H9 (cell line): ENCODE data around the gene SMURF1. TPM values are rescaled to one million over a fixed set of nuclear protein-coding genes. Genes with fewer than 3 reads are reported as not detected.
"Not testable (repeated sequence)": the region's sequence is repeated elsewhere in the genome, so short reads cannot be mapped to it uniquely, and the experiment has no call there.

ENCODE experiments used
- DNase-seq: peaks from one replicate; pipeline ENCODE4 v3.0.0-alpha.2; 2017
- H2AFZ ChIP-seq: one replicate; pipeline ENCODE4 v1.6.1; 2013; ENCODE audit warnings: mild to moderate bottlenecking, low read length, control low read depth, moderate library complexity
- H2AK5ac ChIP-seq: 2 replicates; pipeline ENCODE4 v1.6.1; 2013; ENCODE audit warnings: low read length, control low read depth, mixed read lengths; ENCODE audit not compliant: insufficient read length
- H2BK120ac ChIP-seq: one replicate; pipeline ENCODE4 v1.6.1; 2013; ENCODE audit warnings: low read depth, mild to moderate bottlenecking, low read length, control low read depth, inconsistent platforms; ENCODE audit not compliant: poor library complexity, severe bottlenecking
- H2BK12ac ChIP-seq: 2 replicates; pipeline ENCODE4 v1.6.1; 2013; ENCODE audit warnings: low read length, control low read depth, mixed read lengths, low read depth; ENCODE audit not compliant: insufficient read length
- H2BK15ac ChIP-seq: 2 replicates; pipeline ENCODE4 v1.6.1; 2013; ENCODE audit warnings: low read depth, low read length, control low read depth
- H2BK20ac ChIP-seq: one replicate; pipeline ENCODE4 v1.6.1; 2013; ENCODE audit warnings: low read depth, mild to moderate bottlenecking, low read length, control low read depth, inconsistent platforms; ENCODE audit not compliant: poor library complexity, severe bottlenecking
- H2BK5ac ChIP-seq: 2 replicates; pipeline ENCODE4 v1.6.1; 2013; ENCODE audit warnings: low read length, control low read depth, mixed read lengths; ENCODE audit not compliant: insufficient read length
- H3K14ac ChIP-seq: 2 replicates; pipeline ENCODE4 v1.6.1; 2013; ENCODE audit warnings: low read length, control low read depth; ENCODE audit not compliant: insufficient read depth
- H3K18ac ChIP-seq: 2 replicates; pipeline ENCODE4 v1.6.1; 2013; ENCODE audit warnings: low read depth, mild to moderate bottlenecking, mixed read lengths, low read length, control low read depth; ENCODE audit not compliant: insufficient read length
- H3K23ac ChIP-seq: 2 replicates; pipeline ENCODE4 v1.6.1; 2013; ENCODE audit warnings: low read length, control low read depth, mixed read lengths, low read depth; ENCODE audit not compliant: insufficient read length
- H3K23me2 ChIP-seq: 2 replicates; pipeline ENCODE4 v1.6.1; 2013; ENCODE audit warnings: low read depth, mild to moderate bottlenecking, mixed read lengths, low read length, control low read depth; ENCODE audit not compliant: insufficient read length, poor library complexity, severe bottlenecking
- H3K27ac ChIP-seq: 2 replicates; pipeline ENCODE4 v1.5.1; 2013; ENCODE audit warnings: low read length, control low read depth, mixed read lengths, low read depth; ENCODE audit not compliant: insufficient read length
- H3K27me3 ChIP-seq: 2 replicates; pipeline ENCODE4 v1.6.1; 2013; ENCODE audit warnings: low read length, control low read depth, inconsistent platforms; ENCODE audit not compliant: insufficient read depth
- H3K4ac ChIP-seq: 2 replicates; pipeline ENCODE4 v1.6.1; 2013; ENCODE audit warnings: low read depth, mild to moderate bottlenecking, control low read depth, inconsistent platforms, low read length, moderate library complexity
- H3K4me1 ChIP-seq: 2 replicates; pipeline ENCODE4 v1.6.1; 2013; ENCODE audit warnings: low read length, control low read depth, inconsistent platforms; ENCODE audit not compliant: insufficient read depth
- H3K4me2 ChIP-seq: 2 replicates; pipeline ENCODE4 v1.6.1; 2013; ENCODE audit warnings: low read length, control low read depth, mixed read lengths; ENCODE audit not compliant: insufficient read length, insufficient read depth
- H3K56ac ChIP-seq: 2 replicates; pipeline ENCODE4 v1.6.1; 2013; ENCODE audit warnings: low read depth, mild to moderate bottlenecking, mixed read lengths, low read length, control low read depth; ENCODE audit not compliant: insufficient read length
- H3K79me1 ChIP-seq: 2 replicates; pipeline ENCODE4 v1.6.1; 2013; ENCODE audit warnings: low read depth, mild to moderate bottlenecking, moderate library complexity, low read length, control low read depth, inconsistent platforms; ENCODE audit not compliant: insufficient read depth, poor library complexity, severe bottlenecking
- H3K79me2 ChIP-seq: 2 replicates; pipeline ENCODE4 v1.6.1; 2013; ENCODE audit warnings: low read length, control low read depth, inconsistent platforms; ENCODE audit not compliant: insufficient read depth
- H3K9ac ChIP-seq: 2 replicates; pipeline ENCODE4 v1.6.1; 2013; ENCODE audit warnings: low read length, control low read depth, mixed read lengths; ENCODE audit not compliant: insufficient read length; ENCODE audit errors: extremely low read depth
- H3K9me3 ChIP-seq: one replicate; pipeline ENCODE4 v1.6.1; 2013; ENCODE audit warnings: low read depth, low read length, inconsistent platforms; ENCODE audit not compliant: control insufficient read depth
- H3T11ph ChIP-seq: one replicate; pipeline ENCODE4 v1.6.1; 2013; ENCODE audit warnings: mild to moderate bottlenecking, low read length, control low read depth, inconsistent platforms
- H4K20me1 ChIP-seq: one replicate; pipeline ENCODE4 v1.6.1; 2013; ENCODE audit not compliant: control insufficient read depth, insufficient read length, insufficient read depth
- H4K5ac ChIP-seq: 2 replicates; pipeline ENCODE4 v1.6.1; 2013; ENCODE audit warnings: low read depth, mild to moderate bottlenecking, mixed read lengths, low read length, control low read depth; ENCODE audit not compliant: insufficient read length
- H4K8ac ChIP-seq: replicated peaks from 2 replicates; pipeline ENCODE4 v1.6.1; 2013; ENCODE audit warnings: low read length, control low read depth, mixed read lengths, low read depth; ENCODE audit not compliant: insufficient read length
- H4K91ac ChIP-seq: 2 replicates; pipeline ENCODE4 v1.6.1; 2013; ENCODE audit warnings: low read depth, mild to moderate bottlenecking, moderate library complexity, mixed read lengths, low read length, control low read depth; ENCODE audit not compliant: insufficient read length
- H3K27ac Mint-ChIP-seq, 3 experiments: 2 replicates in 2 of 3; 3 replicates in 1 of 3; pipeline ENCODE4 v1.8.0; 2020 to 2021; ENCODE audit warnings: mixed read lengths in 3 of 3, mild to moderate bottlenecking in 1 of 3, moderate library complexity in 1 of 3
- H3K27me3 Mint-ChIP-seq: 2 replicates; pipeline ENCODE4 v1.8.0; 2021; ENCODE audit warnings: low read depth, mild to moderate bottlenecking, moderate library complexity, mixed read lengths
- H3K36me3 Mint-ChIP-seq, 3 experiments: 2 replicates in 2 of 3; 3 replicates in 1 of 3; pipeline ENCODE4 v1.8.0; 2020 to 2021; ENCODE audit warnings: low read depth in 3 of 3, mixed read lengths in 3 of 3; ENCODE audit not compliant: insufficient read depth in 1 of 3
- H3K4me1 Mint-ChIP-seq, 2 experiments: 2 replicates each; pipeline ENCODE4 v1.8.0; 2020; ENCODE audit warnings: mixed read lengths in 2 of 2
- H3K4me3 Mint-ChIP-seq, 2 experiments: 2 replicates in 1 of 2; 3 replicates in 1 of 2; pipeline ENCODE4 v1.8.0; 2020 to 2021; ENCODE audit warnings: mild to moderate bottlenecking in 2 of 2, mixed read lengths in 2 of 2, moderate library complexity in 1 of 2
- H3K9me3 Mint-ChIP-seq, 2 experiments: 2 replicates in 1 of 2; 3 replicates in 1 of 2; pipeline ENCODE4 v1.8.0; 2020; ENCODE audit warnings: mild to moderate bottlenecking in 2 of 2, mixed read lengths in 2 of 2, moderate library complexity in 1 of 2
- WGBS: extraction: QIAGEN DNeasy Blood & Tissue Kit; methylation state at CpG from one replicate; pipeline ENCODE4 v1.1.7; 2013; ENCODE audit warnings: missing lambda C conversion rate, low lambda C conversion rate, mixed read lengths; ENCODE audit not compliant: insufficient read length; ENCODE audit errors: extremely low coverage; 5-methylcytosine and 5-hydroxymethylcytosine counted together
- total RNA-seq: library from RNA; stranded (reverse); gene quantifications from 2 replicates; pipeline ENCODE4 v1.2.1, GENCODE V29; 2021
- TF ChIP-seq, protein P1 (sequence below): fragments of 200-600 bp; sonication (generic); conservative IDR thresholded peaks from 3 replicates; pipeline ENCODE4 v1.8.0; 2021; ENCODE audit warnings: antibody characterized with exemption, mild to moderate bottlenecking

Gene SMURF1
- total RNA-seq, 1 experiment from 2014 or later = 29.4 TPM

- no CpG with 5 or more reads among the region's 3 CpGs for WGBS
- no peak overlapping the region for H3K56ac ChIP-seq
Measured at GRCh38 chr7:99165816-99166215, 21.9 kb upstream of the SMURF1 start.

GRCh38 chr7:99163669-99164068 is 19.8 kb upstream of the SMURF1 start:
- H3K27me3 ChIP-seq, H3T11ph ChIP-seq, H2BK15ac ChIP-seq, H3K23me2 ChIP-seq, H3K79me1 ChIP-seq, H2AK5ac ChIP-seq, H4K5ac ChIP-seq, H3K36me3 Mint-ChIP-seq, H2AFZ ChIP-seq, H3K4me1 Mint-ChIP-seq, H4K20me1 ChIP-seq, H3K23ac ChIP-seq, H3K9ac ChIP-seq, H3K79me2 ChIP-seq, H4K91ac ChIP-seq, H2BK12ac ChIP-seq, H2BK20ac ChIP-seq, H3K56ac ChIP-seq, H2BK5ac ChIP-seq, H3K14ac ChIP-seq, H3K9me3 ChIP-seq, H3K18ac ChIP-seq, H3K4me3 Mint-ChIP-seq, DNase-seq, H3K4ac ChIP-seq, H3K4me2 ChIP-seq, H3K4me1 ChIP-seq, H4K8ac ChIP-seq, H3K27ac Mint-ChIP-seq, H3K27ac ChIP-seq, H2BK120ac ChIP-seq, H3K9me3 Mint-ChIP-seq: not testable (repeated sequence)
- no CpG with 5 or more reads among the region's 4 CpGs for WGBS
- peaks cover 26% of the 10 kb centered on the region for H3K27me3 Mint-ChIP-seq

More at GRCh38 chr7:99165816-99166215, 21.9 kb upstream of the SMURF1 start:
- Histone ChIP-seq H3K4ac (no peak overlapping the region), H4K5ac (no peak overlapping the region), H3K27ac (no peak overlapping the region), H4K91ac (no peak overlapping the region), H3K23ac (no peak overlapping the region), H3K9ac (no peak overlapping the region), H2AFZ (no peak overlapping the region), H2BK120ac (no peak overlapping the region), H3K4me2 (no peak overlapping the region), H3K79me2 (no peaks in the 10 kb centered on the region), H4K8ac (no peak overlapping the region), H2BK5ac (no peak overlapping the region), H4K20me1 (no peaks in the 10 kb centered on the region), H3K4me1 (no peaks in the 10 kb centered on the region), H3K18ac (no peak overlapping the region), H2BK20ac (no peak overlapping the region), H3K27me3 (no peaks in the 10 kb centered on the region), H3K9me3 (no peaks in the 10 kb centered on the region), H3K79me1 (no peaks in the 10 kb centered on the region), H3K23me2 (no peaks in the 10 kb centered on the region), H2AK5ac (no peak overlapping the region), H3T11ph (no peak overlapping the region), H2BK15ac (no peak overlapping the region), H3K14ac (no peak overlapping the region), H2BK12ac (no peak overlapping the region)
- Mint-ChIP-seq H3K27ac (no peak overlapping the region), H3K4me1 (peaks cover 3% of the 10 kb centered on the region in 2 experiments), H3K36me3 (peaks cover 0 to 4% (median 0%) of the 10 kb centered on the region in 3 experiments; a peak in 2 of 7 replicates), H3K9me3 (peaks cover 8 to 10% of the 10 kb centered on the region in 2 experiments; a peak in 4 of 5 replicates), H3K4me3 (no peak overlapping the region), H3K27me3 (peaks cover 28% of the 10 kb centered on the region)
- TF ChIP-seq, protein P1, sequence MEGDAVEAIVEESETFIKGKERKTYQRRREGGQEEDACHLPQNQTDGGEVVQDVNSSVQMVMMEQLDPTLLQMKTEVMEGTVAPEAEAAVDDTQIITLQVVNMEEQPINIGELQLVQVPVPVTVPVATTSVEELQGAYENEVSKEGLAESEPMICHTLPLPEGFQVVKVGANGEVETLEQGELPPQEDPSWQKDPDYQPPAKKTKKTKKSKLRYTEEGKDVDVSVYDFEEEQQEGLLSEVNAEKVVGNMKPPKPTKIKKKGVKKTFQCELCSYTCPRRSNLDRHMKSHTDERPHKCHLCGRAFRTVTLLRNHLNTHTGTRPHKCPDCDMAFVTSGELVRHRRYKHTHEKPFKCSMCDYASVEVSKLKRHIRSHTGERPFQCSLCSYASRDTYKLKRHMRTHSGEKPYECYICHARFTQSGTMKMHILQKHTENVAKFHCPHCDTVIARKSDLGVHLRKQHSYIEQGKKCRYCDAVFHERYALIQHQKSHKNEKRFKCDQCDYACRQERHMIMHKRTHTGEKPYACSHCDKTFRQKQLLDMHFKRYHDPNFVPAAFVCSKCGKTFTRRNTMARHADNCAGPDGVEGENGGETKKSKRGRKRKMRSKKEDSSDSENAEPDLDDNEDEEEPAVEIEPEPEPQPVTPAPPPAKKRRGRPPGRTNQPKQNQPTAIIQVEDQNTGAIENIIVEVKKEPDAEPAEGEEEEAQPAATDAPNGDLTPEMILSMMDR = no peak
- no peak for DNase-seq
